Measurements from ENCODE around the gene FAM50A. TPM values are rescaled to one million over a fixed set of nuclear protein-coding genes. Genes with fewer than 3 reads are reported as not detected.

Gene FAM50A
- total RNA-seq, 1 donor from 2014 or later: 108 TPM

- Mint-ChIP-seq H3K9me3 (ENCODE audit: low read depth) (peaks cover 8% of the 10 kb centered on the region), H3K4me1 (ENCODE audit: low read depth) (peaks cover 23% of the 10 kb centered on the region), H3K27me3 (ENCODE audit: low read depth) (no peaks in the 10 kb centered on the region), H3K27ac (ENCODE audit: unreplicated experiment) (peak overlapping the region; percentile 78), H3K4me3 (ENCODE audit: unreplicated experiment) (peak overlapping the region; percentile 83), H3K36me3 (ENCODE audit: low read depth) (peaks cover 15% of the 10 kb centered on the region)
- TF ChIP-seq CTCF (IDR thresholded peaks at IDR 0.05): no peak
- no peak for DNase-seq (ENCODE audit: low spot score)
Observed at GRCh38 chrX:154457491-154458115, 13.7 kb downstream of the FAM50A start.

GRCh38 chrX:154458116-154458953, 14.4 kb downstream of the FAM50A start, which contains the start of gene PLXNA3:
TSS of gene PLXNA3 (plus strand) at chrX:154458281. CDS start at chrX:154460184, 1,903 bp downstream.
- H3K9me3 Mint-ChIP-seq (ENCODE audit: low read depth): peaks cover 8% of the 10 kb centered on the region
- peak within 1 kb of the TSS; percentile 83 for H3K4me3 Mint-ChIP-seq (ENCODE audit: unreplicated experiment)
- H3K27ac Mint-ChIP-seq (ENCODE audit: unreplicated experiment): peak within 1 kb of the TSS; percentile 78
- H3K36me3 Mint-ChIP-seq (ENCODE audit: low read depth): peaks cover 16% of the 10 kb centered on the region
- peaks cover 23% of the 10 kb centered on the region for H3K4me1 Mint-ChIP-seq (ENCODE audit: low read depth)
- TF ChIP-seq CTCF (IDR thresholded peaks at IDR 0.05): no peak
- DNase-seq (ENCODE audit: low spot score): no peak
- no peaks in the 10 kb centered on the region for H3K27me3 Mint-ChIP-seq (ENCODE audit: low read depth)

GRCh38 chrX:154458954-154459778, 15.2 kb downstream of the FAM50A start:
- no peak for DNase-seq (ENCODE audit: low spot score)
- peaks cover 16% of the 10 kb centered on the region for H3K36me3 Mint-ChIP-seq (ENCODE audit: low read depth)
- no peak for TF ChIP-seq CTCF (IDR thresholded peaks at IDR 0.05)
- peaks cover 8% of the 10 kb centered on the region for H3K9me3 Mint-ChIP-seq (ENCODE audit: low read depth)
- H3K4me3 Mint-ChIP-seq (ENCODE audit: unreplicated experiment): peak overlapping the region; percentile 80
- no peaks in the 10 kb centered on the region for H3K27me3 Mint-ChIP-seq (ENCODE audit: low read depth)
- H3K27ac Mint-ChIP-seq (ENCODE audit: unreplicated experiment): peak overlapping the region; percentile 71
- H3K4me1 Mint-ChIP-seq (ENCODE audit: low read depth): peaks cover 23% of the 10 kb centered on the region

- no peak for TF ChIP-seq CTCF (IDR thresholded peaks at IDR 0.05)
- H3K27me3 Mint-ChIP-seq (ENCODE audit: low read depth): no peaks in the 10 kb centered on the region
- peak overlapping the region; percentile 27 for H3K27ac Mint-ChIP-seq (ENCODE audit: unreplicated experiment)
- peaks cover 4% of the 10 kb centered on the region for H3K9me3 Mint-ChIP-seq (ENCODE audit: low read depth)
- H3K4me3 Mint-ChIP-seq (ENCODE audit: unreplicated experiment): peak overlapping the region; percentile 80
- peaks cover 11% of the 10 kb centered on the region for H3K36me3 Mint-ChIP-seq (ENCODE audit: low read depth)
- peaks cover 23% of the 10 kb centered on the region for H3K4me1 Mint-ChIP-seq (ENCODE audit: low read depth)
- DNase-seq (ENCODE audit: low spot score): no peak
Observed at GRCh38 chrX:154459832-154460231, 15.9 kb downstream of the FAM50A start.

GRCh38 chrX:154460326-154460725, 16.4 kb downstream of the FAM50A start:
- no peak for TF ChIP-seq CTCF (IDR thresholded peaks at IDR 0.05)
- H3K9me3 Mint-ChIP-seq (ENCODE audit: low read depth): peaks cover 4% of the 10 kb centered on the region
- H3K4me1 Mint-ChIP-seq (ENCODE audit: low read depth): peaks cover 23% of the 10 kb centered on the region
- no peaks in the 10 kb centered on the region for H3K27me3 Mint-ChIP-seq (ENCODE audit: low read depth)
- peak overlapping the region; percentile 80 for H3K4me3 Mint-ChIP-seq (ENCODE audit: unreplicated experiment)
- peaks cover 13% of the 10 kb centered on the region for H3K36me3 Mint-ChIP-seq (ENCODE audit: low read depth)
- DNase-seq (ENCODE audit: low spot score): no peak
- no peak overlapping the region for H3K27ac Mint-ChIP-seq (ENCODE audit: unreplicated experiment)
